ENCODE measurements around the gene HIC1. TPM values are rescaled to one million over a fixed set of nuclear protein-coding genes. Genes with fewer than 3 reads are reported as not detected.

The HIC1 gene
- polyA plus RNA-seq, 2 donors, result 1.4 to 1.6 TPM

GRCh38 chr17:2024572-2025219 lies 30.2 kb upstream of the HIC1 start:
- Histone ChIP-seq H3K27ac (ENCODE audit: low read depth in 2 of 2, low read length in 1 of 2) (peak overlapping the region in 1 of 2 donors; percentile 10), H3K36me3 (ENCODE audit: control insufficient read depth in 2 of 2, insufficient read depth in 2 of 2, low read length in 1 of 2) (no peaks in the 10 kb centered on the region), H3K4me1 (ENCODE audit: control insufficient read depth in 2 of 2, insufficient read depth in 2 of 2, low read length in 1 of 2) (peaks cover 4% of the 10 kb centered on the region in 2 donors), H3K4me3 (ENCODE audit: low read depth in 1 of 2, low read length in 2 of 2) (peak overlapping the region; percentile 52 to 53), H3K9me3 (ENCODE audit: control insufficient read depth in 2 of 2, insufficient read depth in 1 of 2, low read depth in 1 of 2, low read length in 1 of 2) (no peaks in the 10 kb centered on the region), H3K27me3 (ENCODE audit: control insufficient read depth in 1 of 2, insufficient read depth in 2 of 2, low read length in 2 of 2) (no peaks in the 10 kb centered on the region)
- 1% methylated on average over 52 to 73 of the region's 73 CpGs for WGBS, 2 donors

GRCh38 chr17:2025220-2025621 lies 29.7 kb upstream of the HIC1 start, which contains the start of gene RTN4RL1:
Gene RTN4RL1 (minus strand): TSS chr17:2025334. CDS start chr17:2024865, 469 bp downstream.
- H3K27me3 ChIP-seq (ENCODE audit: control insufficient read depth in 1 of 2, insufficient read depth in 2 of 2, low read length in 2 of 2), result no peaks in the 10 kb centered on the region
- WGBS, 2 donors, result 0 to 1% methylated on average over 42 to 47 of the region's 47 CpGs
- H3K4me1 ChIP-seq (ENCODE audit: control insufficient read depth in 2 of 2, insufficient read depth in 2 of 2, low read length in 1 of 2), result peaks cover 4 to 5% of the 10 kb centered on the region in 2 donors
- H3K4me3 ChIP-seq (ENCODE audit: low read depth in 1 of 2, low read length in 2 of 2), result peak within 1 kb of the TSS; percentile 52 to 53
- peak within 1 kb of the TSS in 1 of 2 donors; percentile 10 for H3K27ac ChIP-seq (ENCODE audit: low read depth in 2 of 2, low read length in 1 of 2)
- H3K36me3 ChIP-seq (ENCODE audit: control insufficient read depth in 2 of 2, insufficient read depth in 2 of 2, low read length in 1 of 2), result no peaks in the 10 kb centered on the region
- no peaks in the 10 kb centered on the region for H3K9me3 ChIP-seq (ENCODE audit: control insufficient read depth in 2 of 2, insufficient read depth in 1 of 2, low read depth in 1 of 2, low read length in 1 of 2)

- WGBS, 2 donors, result 2% methylated on average over 55 of the region's 55 CpGs
- Histone ChIP-seq H3K4me1 (ENCODE audit: control insufficient read depth in 2 of 2, insufficient read depth in 2 of 2, low read length in 1 of 2) (peaks cover 4 to 8% of the 10 kb centered on the region in 2 donors), H3K27me3 (ENCODE audit: control insufficient read depth in 1 of 2, insufficient read depth in 2 of 2, low read length in 2 of 2) (no peaks in the 10 kb centered on the region), H3K4me3 (ENCODE audit: low read depth in 1 of 2, low read length in 2 of 2) (peak overlapping the region; percentile 52 to 53), H3K36me3 (ENCODE audit: control insufficient read depth in 2 of 2, insufficient read depth in 2 of 2, low read length in 1 of 2) (no peaks in the 10 kb centered on the region), H3K27ac (ENCODE audit: low read depth in 2 of 2, low read length in 1 of 2) (peak overlapping the region in 1 of 2 donors; percentile 9), H3K9me3 (ENCODE audit: control insufficient read depth in 2 of 2, insufficient read depth in 1 of 2, low read depth in 1 of 2, low read length in 1 of 2) (no peaks in the 10 kb centered on the region)
These were observed 29.1 kb upstream of the HIC1 start for GRCh38 chr17:2025622-2026309.

GRCh38 chr17:2027528-2028233 lies 27.2 kb upstream of the HIC1 start:
- 66 to 68% methylated on average over 11 of the region's 11 CpGs for WGBS, 2 donors
- Histone ChIP-seq H3K27me3 (ENCODE audit: control insufficient read depth in 1 of 2, insufficient read depth in 2 of 2, low read length in 2 of 2) (no peaks in the 10 kb centered on the region), H3K9me3 (ENCODE audit: control insufficient read depth in 2 of 2, insufficient read depth in 1 of 2, low read depth in 1 of 2, low read length in 1 of 2) (no peaks in the 10 kb centered on the region), H3K4me1 (ENCODE audit: control insufficient read depth in 2 of 2, insufficient read depth in 2 of 2, low read length in 1 of 2) (peaks cover 6 to 9% of the 10 kb centered on the region in 2 donors), H3K4me3 (ENCODE audit: low read depth in 1 of 2, low read length in 2 of 2) (no peak overlapping the region), H3K36me3 (ENCODE audit: control insufficient read depth in 2 of 2, insufficient read depth in 2 of 2, low read length in 1 of 2) (no peaks in the 10 kb centered on the region), H3K27ac (ENCODE audit: low read depth in 2 of 2, low read length in 1 of 2) (no peak overlapping the region)

GRCh38 chr17:2028234-2028614 lies 26.7 kb upstream of the HIC1 start:
- no peaks in the 10 kb centered on the region for H3K27me3 ChIP-seq (ENCODE audit: control insufficient read depth in 1 of 2, insufficient read depth in 2 of 2, low read length in 2 of 2)
- WGBS, 2 donors, result 85 to 86% methylated on average over 5 of the region's 5 CpGs

GRCh38 chr17:2028737-2029136 lies 26.2 kb upstream of the HIC1 start:
- H3K36me3 ChIP-seq (ENCODE audit: control insufficient read depth in 2 of 2, insufficient read depth in 2 of 2, low read length in 1 of 2), result no peaks in the 10 kb centered on the region
- no peaks in the 10 kb centered on the region for H3K9me3 ChIP-seq (ENCODE audit: control insufficient read depth in 2 of 2, insufficient read depth in 1 of 2, low read depth in 1 of 2, low read length in 1 of 2)
- H3K27ac ChIP-seq (ENCODE audit: low read depth in 2 of 2, low read length in 1 of 2), result no peak overlapping the region
- H3K4me1 ChIP-seq (ENCODE audit: control insufficient read depth in 2 of 2, insufficient read depth in 2 of 2, low read length in 1 of 2), result peaks cover 6 to 9% of the 10 kb centered on the region in 2 donors
- WGBS, 2 donors, result 53 to 56% methylated on average over 6 of the region's 6 CpGs
- no peak overlapping the region for H3K4me3 ChIP-seq (ENCODE audit: low read depth in 1 of 2, low read length in 2 of 2)
- H3K27me3 ChIP-seq (ENCODE audit: control insufficient read depth in 1 of 2, insufficient read depth in 2 of 2, low read length in 2 of 2), result no peaks in the 10 kb centered on the region

More at GRCh38 chr17:2028234-2028614, 26.7 kb upstream of the HIC1 start:
- Histone ChIP-seq H3K36me3 (ENCODE audit: control insufficient read depth in 2 of 2, insufficient read depth in 2 of 2, low read length in 1 of 2) (no peaks in the 10 kb centered on the region), H3K27ac (ENCODE audit: low read depth in 2 of 2, low read length in 1 of 2) (no peak overlapping the region), H3K4me1 (ENCODE audit: control insufficient read depth in 2 of 2, insufficient read depth in 2 of 2, low read length in 1 of 2) (peaks cover 6 to 9% of the 10 kb centered on the region in 2 donors), H3K4me3 (ENCODE audit: low read depth in 1 of 2, low read length in 2 of 2) (no peak overlapping the region), H3K9me3 (ENCODE audit: control insufficient read depth in 2 of 2, insufficient read depth in 1 of 2, low read depth in 1 of 2, low read length in 1 of 2) (no peaks in the 10 kb centered on the region)

GRCh38 chr17:2029911-2030778 lies 24.8 kb upstream of the HIC1 start, which contains the start of gene DPH1:
Gene DPH1 (plus strand): TSS chr17:2030153. CDS start chr17:2030170, 17 bp downstream.
- H3K27ac ChIP-seq (ENCODE audit: low read depth in 2 of 2, low read length in 1 of 2), result peak within 1 kb of the TSS in 1 of 2 donors; percentile 48
- peaks cover 6 to 9% of the 10 kb centered on the region in 2 donors for H3K4me1 ChIP-seq (ENCODE audit: control insufficient read depth in 2 of 2, insufficient read depth in 2 of 2, low read length in 1 of 2)
- peak within 1 kb of the TSS; percentile 86 to 89 for H3K4me3 ChIP-seq (ENCODE audit: low read depth in 1 of 2, low read length in 2 of 2)
- no peaks in the 10 kb centered on the region for H3K36me3 ChIP-seq (ENCODE audit: control insufficient read depth in 2 of 2, insufficient read depth in 2 of 2, low read length in 1 of 2)
- no peaks in the 10 kb centered on the region for H3K27me3 ChIP-seq (ENCODE audit: control insufficient read depth in 1 of 2, insufficient read depth in 2 of 2, low read length in 2 of 2)
- 1 to 2% methylated on average over 58 to 59 of the region's 59 CpGs for WGBS, 2 donors
- H3K9me3 ChIP-seq (ENCODE audit: control insufficient read depth in 2 of 2, insufficient read depth in 1 of 2, low read depth in 1 of 2, low read length in 1 of 2), result no peaks in the 10 kb centered on the region

- no peaks in the 10 kb centered on the region for H3K9me3 ChIP-seq (ENCODE audit: control insufficient read depth in 2 of 2, insufficient read depth in 1 of 2, low read depth in 1 of 2, low read length in 1 of 2)
- peak overlapping the region; percentile 86 to 89 for H3K4me3 ChIP-seq (ENCODE audit: low read depth in 1 of 2, low read length in 2 of 2)
- 15 to 17% methylated on average over 10 of the region's 10 CpGs for WGBS, 2 donors
- H3K4me1 ChIP-seq (ENCODE audit: control insufficient read depth in 2 of 2, insufficient read depth in 2 of 2, low read length in 1 of 2), result peaks cover 5 to 8% of the 10 kb centered on the region in 2 donors
- H3K36me3 ChIP-seq (ENCODE audit: control insufficient read depth in 2 of 2, insufficient read depth in 2 of 2, low read length in 1 of 2), result peaks cover 3 to 4% of the 10 kb centered on the region in 2 donors
- no peak overlapping the region for H3K27ac ChIP-seq (ENCODE audit: low read depth in 2 of 2, low read length in 1 of 2)
- no peaks in the 10 kb centered on the region for H3K27me3 ChIP-seq (ENCODE audit: control insufficient read depth in 1 of 2, insufficient read depth in 2 of 2, low read length in 2 of 2)
These were observed 24.1 kb upstream of the HIC1 start for GRCh38 chr17:2030779-2031163.

- 92 to 95% methylated on average over 7 of the region's 7 CpGs for WGBS, 2 donors
- H3K9me3 ChIP-seq (ENCODE audit: control insufficient read depth in 2 of 2, insufficient read depth in 1 of 2, low read depth in 1 of 2, low read length in 1 of 2), result no peaks in the 10 kb centered on the region
These were observed 21.8 kb upstream of the HIC1 start for GRCh38 chr17:2033153-2033552.

More at GRCh38 chr17:2033153-2033552, 21.8 kb upstream of the HIC1 start:
- Histone ChIP-seq H3K4me3 (ENCODE audit: low read depth in 1 of 2, low read length in 2 of 2) (no peak overlapping the region), H3K36me3 (ENCODE audit: control insufficient read depth in 2 of 2, insufficient read depth in 2 of 2, low read length in 1 of 2) (peaks cover 16 to 24% of the 10 kb centered on the region in 2 donors), H3K4me1 (ENCODE audit: control insufficient read depth in 2 of 2, insufficient read depth in 2 of 2, low read length in 1 of 2) (peaks cover 2 to 8% of the 10 kb centered on the region in 2 donors), H3K27ac (ENCODE audit: low read depth in 2 of 2, low read length in 1 of 2) (no peak overlapping the region), H3K27me3 (ENCODE audit: control insufficient read depth in 1 of 2, insufficient read depth in 2 of 2, low read length in 2 of 2) (no peaks in the 10 kb centered on the region)
